GM19239 (cell line): ENCODE results near the gene ARFRP1.

Experiments
- DNase-seq: peaks from one replicate; pipeline ENCODE4 v3.0.0; 2011; ENCODE audit warnings: low spot score; ENCODE audit not compliant: insufficient read length
- FAIRE-seq: peaks from 2 replicates; lab custom pipeline; 2011; peaks lifted over from hg19 to GRCh38; lab: Jason Lieb, UNC

Gene ARFRP1

DNA sequence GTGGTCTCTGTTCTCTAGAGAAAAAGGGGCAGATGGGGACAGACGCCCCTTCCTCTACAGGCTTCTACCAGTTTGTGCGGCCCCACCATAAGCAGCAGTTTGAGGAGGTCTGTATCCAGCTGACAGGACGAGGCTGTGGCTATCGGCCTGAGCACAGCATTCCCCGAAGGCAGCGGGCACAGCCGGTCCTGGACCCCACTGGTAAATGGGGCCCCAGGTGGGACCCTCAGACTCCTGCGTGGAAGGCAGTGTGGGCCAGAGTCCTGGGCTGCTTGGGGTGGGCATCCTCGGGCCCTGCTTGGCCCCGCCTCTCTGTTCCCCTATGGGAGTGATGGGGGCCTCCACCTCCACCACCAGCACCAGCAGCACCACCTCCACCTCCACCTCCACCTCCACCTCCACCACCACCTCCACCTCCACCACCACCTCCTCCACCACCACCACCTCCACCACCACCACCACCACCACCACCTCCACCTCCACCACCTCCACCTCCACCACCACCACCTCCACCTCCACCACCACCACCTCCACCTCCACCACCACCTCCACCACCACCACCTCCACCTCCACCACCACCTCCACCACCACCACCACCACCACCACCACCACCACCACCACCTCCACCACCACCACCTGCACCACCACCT lies 14.6 kb downstream of the ARFRP1 start:
- FAIRE-seq (no peak), DNase-seq (no peak)

DNA sequence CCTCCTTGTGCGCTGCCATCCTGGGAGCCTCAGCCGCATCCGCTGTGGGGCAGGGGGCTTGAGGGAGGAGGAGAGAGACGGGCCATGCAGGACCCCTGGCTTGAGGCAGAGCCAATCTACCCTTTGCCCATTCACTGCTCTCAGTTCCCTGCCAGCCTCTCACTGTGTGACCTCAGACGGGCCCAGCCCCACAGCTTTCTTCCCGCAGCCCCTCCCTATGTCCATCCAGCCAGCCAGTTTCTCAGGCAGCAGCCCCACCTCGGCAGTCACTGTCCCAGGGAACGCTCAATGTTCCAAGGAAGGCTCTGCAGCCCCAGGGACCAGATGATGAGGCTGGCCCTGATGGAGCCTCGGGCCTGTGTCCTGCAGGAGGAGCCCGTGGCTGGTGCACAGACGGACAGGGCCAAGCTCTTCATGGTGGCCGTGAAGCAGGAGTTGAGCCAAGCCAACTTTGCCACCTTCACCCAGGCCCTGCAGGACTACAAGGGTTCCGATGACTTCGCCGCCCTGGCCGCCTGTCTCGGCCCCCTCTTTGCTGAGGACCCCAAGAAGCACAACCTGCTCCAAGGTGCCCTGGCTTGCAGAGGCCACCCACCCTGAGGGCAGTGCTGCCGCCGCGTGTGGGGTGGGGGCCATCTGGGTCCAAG lies 15.2 kb downstream of the ARFRP1 start:
- FAIRE-seq = no peak
- DNase-seq = no peak

GRCh38 chr20:63691711-63692435 lies 15.9 kb downstream of the ARFRP1 start:
- DNase-seq (no peak), FAIRE-seq (no peak)

GRCh38 chr20:63690898-63691710 lies 16.7 kb downstream of the ARFRP1 start:
- no peak for FAIRE-seq
- DNase-seq = no peak

GRCh38 chr20:63690003-63690897 lies 17.5 kb downstream of the ARFRP1 start:
- DNase-seq = no peak
- FAIRE-seq = no peak

GRCh38 chr20:63689046-63690002 lies 18.5 kb downstream of the ARFRP1 start:
- DNase-seq (no peak), FAIRE-seq (no peak)

GRCh38 chr20:63688228-63689045 lies 19.3 kb downstream of the ARFRP1 start:
- FAIRE-seq (no peak), DNase-seq (no peak)

DNA sequence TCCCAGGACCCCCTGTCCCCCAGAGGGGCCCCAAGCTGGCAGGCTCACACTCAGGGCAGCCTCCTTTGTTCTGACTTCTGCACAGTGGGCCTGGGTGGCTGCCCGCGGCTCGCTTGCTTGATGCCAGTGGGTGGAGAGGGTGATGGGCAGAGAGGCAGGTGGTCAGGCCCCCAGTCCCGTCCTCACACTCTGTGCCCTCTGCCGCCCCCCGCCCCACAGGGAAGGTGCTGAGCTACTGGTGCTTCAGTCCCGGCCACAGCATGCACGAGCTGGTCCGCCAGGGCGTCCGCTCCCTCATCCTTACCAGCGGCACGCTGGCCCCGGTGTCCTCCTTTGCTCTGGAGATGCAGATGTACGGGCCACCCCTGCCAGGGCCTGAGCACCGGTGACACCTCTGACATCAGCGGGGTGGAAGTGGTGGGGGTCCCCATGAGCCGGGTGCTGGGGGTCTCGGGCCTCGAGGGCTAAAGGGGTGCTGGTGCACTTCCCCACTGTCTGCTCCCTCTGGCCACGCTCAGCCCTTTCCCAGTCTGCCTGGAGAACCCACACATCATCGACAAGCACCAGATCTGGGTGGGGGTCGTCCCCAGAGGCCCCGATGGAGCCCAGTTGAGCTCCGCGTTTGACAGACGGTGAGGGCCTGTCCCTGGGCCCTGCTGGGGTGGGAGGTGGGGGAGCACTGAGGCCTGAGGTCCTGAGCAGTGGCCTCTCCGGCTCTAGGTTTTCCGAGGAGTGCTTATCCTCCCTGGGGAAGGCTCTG lies 20.2 kb downstream of the ARFRP1 start:
- FAIRE-seq (no peak), DNase-seq (no peak)

- FAIRE-seq (no peak), DNase-seq (no peak)
Observed at GRCh38 chr20:63686492-63687321, 21.1 kb downstream of the ARFRP1 start.

DNA sequence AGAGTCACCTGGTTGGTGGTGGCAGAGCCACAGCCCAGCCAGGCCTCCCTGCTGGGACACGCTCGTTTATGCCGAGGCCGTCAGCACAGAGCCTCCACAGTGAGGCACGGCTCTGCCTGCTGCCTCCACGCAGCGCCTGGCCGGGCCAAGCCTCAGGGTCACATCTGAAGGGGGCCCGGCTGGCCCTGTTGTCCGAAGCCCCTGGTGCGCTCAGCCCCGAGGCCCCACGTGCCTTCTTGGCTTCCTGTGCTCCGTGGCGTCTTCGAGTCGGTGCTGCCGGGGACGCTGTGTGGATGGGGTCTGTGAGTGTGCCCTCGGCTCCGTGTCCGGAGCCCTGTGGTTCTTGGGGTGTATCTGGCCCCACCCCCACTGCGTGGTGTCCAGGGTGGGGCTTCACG lies 21.7 kb downstream of the ARFRP1 start:
- FAIRE-seq (no peak), DNase-seq (no peak)

DNA sequence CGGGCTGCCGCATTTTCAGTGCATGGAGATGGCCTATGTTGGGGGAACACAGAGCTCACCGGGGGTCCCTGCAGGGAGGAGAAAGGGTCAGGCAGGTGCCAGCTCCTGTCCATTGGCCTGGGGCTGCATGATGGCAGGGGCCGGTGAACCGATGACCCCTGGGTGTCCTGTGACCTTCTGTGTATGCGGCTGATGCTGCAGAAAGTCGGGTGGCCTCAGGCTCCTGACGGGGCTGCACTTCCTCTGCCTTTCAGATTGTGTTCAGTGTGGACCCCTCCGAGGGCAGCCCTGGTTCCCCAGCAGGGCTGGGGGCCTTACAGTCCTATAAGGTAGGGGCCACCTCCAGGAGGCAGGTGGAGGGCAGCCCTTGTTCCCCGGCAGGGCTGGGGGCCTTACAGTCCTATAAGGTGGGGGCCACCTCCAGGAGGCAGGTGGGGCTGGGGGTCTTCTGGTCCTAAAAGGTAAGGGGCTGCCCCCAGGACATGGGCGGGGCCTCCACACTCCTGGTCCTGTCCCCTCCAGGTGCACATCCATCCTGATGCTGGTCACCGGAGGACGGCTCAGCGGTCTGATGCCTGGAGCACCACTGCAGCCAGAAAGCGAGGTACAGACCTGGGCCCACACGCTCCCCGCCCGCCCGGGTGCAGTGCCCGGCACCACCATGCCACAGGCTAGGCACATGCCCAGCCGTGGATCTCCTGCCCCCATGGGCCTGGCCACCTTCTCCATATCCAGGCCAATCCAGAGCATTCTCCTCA lies 22.3 kb downstream of the ARFRP1 start:
- FAIRE-seq = no peak
- no peak for DNase-seq

DNA sequence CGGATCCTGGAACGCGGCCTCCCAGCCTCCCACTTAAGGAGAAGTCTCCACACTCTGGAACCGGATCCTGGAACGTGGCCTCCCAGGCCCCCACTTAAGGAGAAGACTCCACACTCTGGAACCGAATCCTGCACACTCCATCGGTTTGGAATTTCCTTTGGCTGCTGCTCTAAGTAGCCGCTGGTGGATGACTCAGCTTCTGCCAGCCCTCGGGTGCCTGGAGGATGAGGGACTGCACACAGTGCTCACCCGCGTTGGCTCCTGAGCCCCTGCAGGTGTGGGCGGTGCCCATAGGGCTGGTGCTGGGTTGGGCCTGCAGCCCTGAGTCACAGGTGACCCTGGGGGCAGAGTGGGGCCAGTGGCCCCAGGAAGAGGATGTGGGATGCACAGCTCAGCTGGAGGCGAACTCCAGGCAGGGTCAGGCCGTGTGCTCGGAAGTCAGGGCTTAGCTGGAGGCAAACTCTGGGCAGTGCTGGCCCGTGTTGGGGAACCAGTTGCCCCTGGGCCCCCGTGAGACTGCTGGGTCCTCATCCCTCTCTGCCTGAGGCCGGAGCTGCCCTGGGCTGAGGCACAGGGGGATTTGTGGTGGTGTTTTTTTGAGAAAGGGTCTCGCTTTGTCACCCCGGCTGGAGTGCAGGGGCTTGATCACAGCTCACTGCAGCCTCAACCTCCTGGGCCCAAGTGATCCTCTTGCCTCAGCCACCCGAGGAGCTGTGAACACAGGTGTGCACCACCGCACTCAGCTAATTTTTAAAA lies 25.2 kb downstream of the ARFRP1 start:
- FAIRE-seq (no peak), DNase-seq (no peak)

DNA sequence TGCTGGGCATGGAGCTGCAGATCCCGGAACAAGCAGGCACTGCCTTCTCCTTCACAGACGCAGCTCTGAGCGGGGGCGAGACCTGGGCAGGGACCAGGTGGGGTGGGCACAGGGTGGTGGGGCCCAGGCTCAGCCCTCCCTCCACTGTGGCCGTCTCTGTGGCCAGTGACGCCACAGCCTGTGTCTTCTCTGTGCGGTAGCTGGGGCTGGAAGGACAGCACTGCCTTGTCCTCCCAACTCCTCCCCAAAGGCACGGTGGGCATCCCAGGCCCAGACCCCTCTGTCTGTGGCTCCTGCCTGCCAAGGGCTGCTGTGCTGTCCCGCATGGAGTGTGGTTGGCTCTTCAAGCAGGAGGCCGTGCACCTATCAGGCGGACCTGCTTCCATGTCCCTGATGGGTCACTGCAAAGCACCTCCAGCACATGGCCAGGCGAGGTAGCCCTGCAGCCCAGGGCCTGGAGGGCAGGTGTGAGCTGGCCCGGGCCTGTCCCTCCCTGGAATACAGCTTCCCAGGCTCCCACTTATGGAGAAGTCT lies 26.1 kb downstream of the ARFRP1 start:
- FAIRE-seq = no peak
- DNase-seq = no peak

DNA sequence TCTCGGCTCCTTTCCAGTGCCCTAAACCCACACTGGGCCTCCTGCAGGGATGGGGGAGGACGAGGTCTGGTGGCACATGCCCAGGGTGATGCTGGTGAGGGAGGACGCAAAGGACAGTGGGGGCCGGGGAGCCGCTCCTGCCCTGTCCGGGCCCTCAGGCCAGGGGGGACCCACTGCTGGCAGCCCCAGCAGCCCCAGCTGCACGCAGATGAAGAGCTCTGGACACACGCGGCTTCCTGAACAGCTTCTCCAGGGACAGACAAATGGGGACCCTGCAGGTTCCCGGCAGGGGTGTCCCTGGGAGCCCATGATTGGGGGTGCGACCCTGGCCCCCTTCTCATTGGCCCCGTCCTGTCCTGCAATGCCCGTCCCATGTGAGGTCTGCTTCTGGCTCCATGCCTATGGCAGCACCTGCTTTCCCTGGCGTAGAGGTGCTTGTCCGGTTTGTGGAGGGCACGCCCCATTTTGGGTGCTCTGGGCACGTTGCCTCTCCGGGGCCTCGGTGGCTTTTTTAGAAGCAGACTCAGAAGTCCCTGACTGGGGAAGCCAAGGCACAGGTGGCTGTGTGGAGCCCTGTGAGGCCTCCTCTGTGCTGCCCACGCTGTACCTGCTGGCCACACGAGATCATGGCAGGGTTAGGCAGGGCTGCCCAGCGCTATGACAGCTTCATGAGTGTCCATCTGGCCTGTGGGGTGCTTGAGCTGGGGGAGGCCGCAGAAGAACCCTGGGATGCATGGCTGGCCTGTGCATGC lies 26.7 kb downstream of the ARFRP1 start:
- DNase-seq = no peak
- FAIRE-seq = no peak
